Measurements from ENCODE around the gene MRGPRX3. TPM values are rescaled to one million over a fixed set of nuclear protein-coding genes. Genes with fewer than 3 reads are reported as not detected.

MRGPRX3 gene
- total and polyA plus RNA-seq, 2 of the 13 experiments (the other 11 are each of a cell fraction or from before 2014, with no cell fraction given) = 0.53 TPM; not detected in 1

- TF ChIP-seq ZNF770 (CRISPR knock-in tag; IDR thresholded peaks at IDR 0.05) (peak; percentile 84), ZNF24 (IDR thresholded peaks at IDR 0.05) (no peak), ZNF644 (CRISPR knock-in tag; IDR thresholded peaks at IDR 0.05; ENCODE audit: low read depth) (peak; percentile 42; the same call in 1 of the 2 replicates), PITX1 (CRISPR knock-in tag; IDR thresholded peaks at IDR 0.05) (peak; percentile 78), NR0B2 (CRISPR knock-in tag; IDR thresholded peaks at IDR 0.05) (peak; percentile 81; the same call in 1 of the 2 replicates), ZBTB1 (CRISPR knock-in tag; IDR thresholded peaks at IDR 0.05; ENCODE audit: borderline replicate concordance) (no peak), MLLT10 (CRISPR knock-in tag; IDR thresholded peaks at IDR 0.05) (no peak), REL (CRISPR knock-in tag; conservative IDR thresholded peaks at IDR 0.05) (0 out of 2 replicates have a peak, but pooled peaks have one; percentile 73), SAP130 (CRISPR knock-in tag; IDR thresholded peaks at IDR 0.05; ENCODE audit: low read depth) (peak; percentile 95), SRSF4 (IDR thresholded peaks at IDR 0.05; ENCODE audit: low read depth, low read length, poor library complexity, severe bottlenecking) (no peak), ATF7 (IDR thresholded peaks at IDR 0.05) (no peak), ATF7 (CRISPR knock-in tag; IDR thresholded peaks at IDR 0.05) (peak; percentile 44; the same call in 1 of the 2 replicates), ETV6 (CRISPR knock-in tag; conservative IDR thresholded peaks at IDR 0.05) (0 out of 2 replicates have a peak, but pooled peaks have one; percentile 60), MTA1 (CRISPR knock-in tag; IDR thresholded peaks at IDR 0.05; ENCODE audit: borderline replicate concordance) (peak; percentile 91; the same call in 1 of the 2 replicates), EHMT2 (IDR thresholded peaks at IDR 0.05; ENCODE audit: borderline replicate concordance, low read depth, low read length) (0 out of 2 replicates have a peak, but pooled peaks have one; percentile 45), BRD4 (CRISPR knock-in tag; IDR thresholded peaks at IDR 0.05) (0 out of 2 replicates have a peak, but pooled peaks have one; percentile 44), ZNF543 (CRISPR knock-in tag; IDR thresholded peaks at IDR 0.05) (peak; percentile 83; the same call in 1 of the 2 replicates), ZFP1 (CRISPR knock-in tag; IDR thresholded peaks at IDR 0.05) (peak; percentile 60; the same call in 1 of the 2 replicates), YEATS4 (CRISPR knock-in tag; IDR thresholded peaks at IDR 0.05; ENCODE audit: borderline replicate concordance) (peak; percentile 86), FOXK1 (CRISPR knock-in tag; IDR thresholded peaks at IDR 0.05; ENCODE audit: borderline replicate concordance, low read depth) (peak; percentile 53; the same call in 1 of the 2 replicates), BHLHE40 (IDR thresholded peaks at IDR 0.05; ENCODE audit: low read length) (0 out of 2 replicates have a peak, but pooled peaks have one; percentile 10), ZZZ3 (CRISPR knock-in tag; IDR thresholded peaks at IDR 0.05; ENCODE audit: borderline replicate concordance) (peak; percentile 88)
- TF ChIP-seq, protein P1, sequence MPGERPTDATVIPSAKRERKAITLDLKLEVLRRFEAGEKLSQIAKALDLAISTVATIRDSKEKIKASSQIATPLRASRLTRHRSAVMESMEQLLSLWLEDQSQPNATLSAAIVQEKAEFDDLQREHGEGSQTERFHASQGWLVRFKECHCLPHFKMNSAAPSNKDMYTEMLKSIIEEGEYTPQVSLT (CRISPR knock-in tag; IDR thresholded peaks at IDR 0.05; ENCODE audit: borderline replicate concordance, low read depth) = peak; percentile 38; the same call in 1 of the 2 replicates
Measured at GRCh38 chr11:18105802-18106574, 26.4 kb upstream of the MRGPRX3 start, which contains the start of gene SAAL1 (continued).

Measured in HepG2 (cell line).